ENCODE data around the gene KCNJ6. TPM values are rescaled to one million over a fixed set of nuclear protein-coding genes. Genes with fewer than 3 reads are reported as not detected.

Gene KCNJ6
- total and polyA plus RNA-seq, 7 donors: under 0.01 to 0.01 TPM; not detected in 5

DNA sequence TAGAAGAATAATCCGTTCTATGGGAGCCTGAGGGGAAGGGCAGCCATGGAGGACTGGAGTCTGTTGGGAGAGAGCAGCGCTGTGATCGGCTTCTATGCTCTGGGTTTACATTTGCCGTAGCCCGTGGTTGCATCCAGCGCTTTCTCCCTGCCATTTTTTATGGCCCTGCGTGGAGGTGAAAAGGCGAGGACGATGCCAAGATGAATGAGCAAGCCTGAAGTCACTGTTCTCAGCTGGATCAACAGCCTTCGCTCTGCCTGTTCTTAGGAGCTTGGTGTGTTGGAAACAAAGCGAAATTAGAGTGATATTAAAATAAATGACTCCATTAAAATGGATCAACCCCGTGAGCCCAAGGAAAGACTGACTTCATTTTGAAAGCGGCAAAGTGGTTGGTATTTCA is 120.2 kb downstream of the KCNJ6 start:
- Histone ChIP-seq H3K27ac (no peak overlapping the region), H3K4me1 (no peaks in the 10 kb centered on the region), H3K9me3 (no peaks in the 10 kb centered on the region), H3K27me3 (ENCODE audit: insufficient read depth in 3 of 3, low read length in 2 of 3) (peaks cover 0 to 2% (median 0%) of the 10 kb centered on the region in 3 donors), H3K4me3 (no peak overlapping the region), H3K36me3 (ENCODE audit: insufficient read depth in 1 of 2, low read depth in 1 of 2) (no peaks in the 10 kb centered on the region)
- DNase-seq (no peak), ATAC-seq (no peak)
- no peak for TF ChIP-seq CTCF (IDR thresholded peaks at IDR 0.05)
- intact Hi-C loops (cut with DNase I): no loop called here
- 89 to 92% (median 92%) methylated on average over 13 of the region's 13 CpGs for WGBS, 3 donors

DNA sequence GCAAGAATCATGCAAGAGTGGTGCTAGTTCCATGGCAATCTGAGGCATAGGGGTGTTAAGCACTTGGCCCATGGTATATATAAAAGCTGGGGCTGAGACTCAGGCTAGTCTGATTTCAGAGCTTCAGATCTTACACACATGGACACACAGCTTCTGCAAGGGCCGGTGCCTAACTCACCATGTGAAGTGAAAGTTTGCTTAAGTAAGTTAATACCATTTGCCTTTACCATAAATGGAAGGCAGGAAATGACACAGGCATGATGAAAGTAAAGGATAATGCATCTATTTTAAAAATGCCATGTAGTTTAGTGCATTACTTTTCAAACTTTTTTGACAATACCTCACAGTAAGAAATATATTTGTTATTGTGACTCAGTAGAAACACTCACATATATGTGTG is 122.6 kb downstream of the KCNJ6 start:
- Histone ChIP-seq H3K27ac (no peak overlapping the region), H3K9me3 (no peaks in the 10 kb centered on the region), H3K4me3 (no peak overlapping the region), H3K36me3 (ENCODE audit: insufficient read depth in 1 of 2, low read depth in 1 of 2) (no peaks in the 10 kb centered on the region), H3K27me3 (ENCODE audit: insufficient read depth in 3 of 3, low read length in 2 of 3) (no peaks in the 10 kb centered on the region), H3K4me1 (no peaks in the 10 kb centered on the region)
- WGBS, 3 donors: 39 to 48% (median 45%) methylated on average over 1 of the region's 1 CpG
- intact Hi-C loops (cut with DNase I): no loop called here
- DNase-seq (no peak), ATAC-seq (no peak)
- TF ChIP-seq CTCF (IDR thresholded peaks at IDR 0.05): no peak

DNA sequence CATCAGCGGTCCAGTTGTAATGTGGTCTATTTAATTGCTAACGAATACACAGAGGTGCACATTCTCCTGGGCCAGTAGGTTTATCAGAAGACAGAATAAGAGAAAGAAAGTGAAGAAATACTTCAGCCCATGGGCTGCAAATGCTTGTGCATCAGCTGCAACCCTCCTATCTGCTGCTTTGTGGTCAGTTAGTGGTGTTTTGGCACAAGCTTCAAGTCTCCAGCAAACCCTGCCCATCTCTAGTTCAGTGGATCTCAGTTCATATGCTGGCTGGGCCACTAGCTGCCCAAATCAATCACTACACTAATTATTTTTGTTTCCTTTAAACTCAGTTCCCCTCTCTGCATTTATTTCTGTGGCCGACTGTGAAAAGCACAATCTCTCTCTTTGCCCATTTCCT is 124.2 kb downstream of the KCNJ6 start:
- TF ChIP-seq CTCF (IDR thresholded peaks at IDR 0.05): no peak
- intact Hi-C loops (cut with DNase I): no loop called here
- DNase-seq: no peak
- no peaks in the 10 kb centered on the region for H3K27me3 ChIP-seq (ENCODE audit: insufficient read depth in 3 of 3, low read length in 2 of 3)
- WGBS, 3 donors: 84 to 89% (median 86%) methylated on average over 3 of the region's 3 CpGs
- no peaks in the 10 kb centered on the region for H3K4me1 ChIP-seq
- no peak overlapping the region for H3K27ac ChIP-seq
- no peak for ATAC-seq
- H3K9me3 ChIP-seq: no peaks in the 10 kb centered on the region
- H3K36me3 ChIP-seq (ENCODE audit: insufficient read depth in 1 of 2, low read depth in 1 of 2): no peaks in the 10 kb centered on the region
- H3K4me3 ChIP-seq: no peak overlapping the region

- no peaks in the 10 kb centered on the region for H3K36me3 ChIP-seq (ENCODE audit: insufficient read depth in 1 of 2, low read depth in 1 of 2)
- no peaks in the 10 kb centered on the region for H3K27me3 ChIP-seq (ENCODE audit: insufficient read depth in 3 of 3, low read length in 2 of 3)
- ATAC-seq (no peak), DNase-seq (no peak)
- no peak overlapping the region for H3K4me3 ChIP-seq
- no peak overlapping the region for H3K27ac ChIP-seq
- H3K4me1 ChIP-seq: no peaks in the 10 kb centered on the region
- no peak for TF ChIP-seq CTCF (IDR thresholded peaks at IDR 0.05)
- intact Hi-C loops (cut with DNase I): no loop called here
- whole genome bisulfite sequencing, 3 donors: 34 to 48% (median 38%) methylated on average over 5 of the region's 5 CpGs
- no peaks in the 10 kb centered on the region for H3K9me3 ChIP-seq
Observed at GRCh38 chr21:37790905-37791304, 125.4 kb downstream of the KCNJ6 start.

DNA sequence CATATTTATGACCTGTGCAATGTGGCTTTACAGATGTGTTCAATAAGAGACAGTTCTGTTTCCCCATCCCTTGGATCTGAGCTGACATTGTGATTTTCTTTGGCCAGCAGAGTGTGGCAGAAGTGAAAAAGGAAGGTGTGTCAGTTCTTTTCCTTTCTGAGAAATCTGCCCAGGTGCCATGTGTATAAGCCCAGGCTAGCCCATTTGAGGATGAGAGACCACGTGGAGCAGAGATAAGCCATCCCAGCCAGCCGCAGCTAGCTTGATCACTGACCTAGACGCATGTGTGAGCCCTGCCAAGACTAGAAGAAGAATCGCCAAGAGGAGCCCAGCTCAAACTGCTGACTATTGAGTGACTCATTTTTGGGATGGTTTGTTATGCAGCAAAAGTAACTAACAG is 127.8 kb downstream of the KCNJ6 start:
- Histone ChIP-seq H3K36me3 (ENCODE audit: insufficient read depth in 1 of 2, low read depth in 1 of 2) (no peaks in the 10 kb centered on the region), H3K27ac (no peak overlapping the region), H3K4me1 (no peaks in the 10 kb centered on the region), H3K27me3 (ENCODE audit: insufficient read depth in 3 of 3, low read length in 2 of 3) (no peaks in the 10 kb centered on the region), H3K4me3 (no peak overlapping the region), H3K9me3 (no peaks in the 10 kb centered on the region)
- no peak for DNase-seq
- 65 to 89% (median 76%) methylated on average over 4 of the region's 4 CpGs for WGBS, 3 donors
- no peak for TF ChIP-seq CTCF (IDR thresholded peaks at IDR 0.05)
- no peak for ATAC-seq
- intact Hi-C loops (cut with DNase I): no loop called here
